Right kidney (tissue), 1 donor: Measurements from ENCODE around the gene ITPR2.
"Not testable (repeated sequence)": the region's sequence is repeated elsewhere in the genome, so short reads cannot be mapped to it uniquely, and the experiment has no call there.

Experiments used
- DNase-seq: peaks from one replicate; pipeline ENCODE4 v3.0.0-alpha.2; 2016

Gene ITPR2

DNA sequence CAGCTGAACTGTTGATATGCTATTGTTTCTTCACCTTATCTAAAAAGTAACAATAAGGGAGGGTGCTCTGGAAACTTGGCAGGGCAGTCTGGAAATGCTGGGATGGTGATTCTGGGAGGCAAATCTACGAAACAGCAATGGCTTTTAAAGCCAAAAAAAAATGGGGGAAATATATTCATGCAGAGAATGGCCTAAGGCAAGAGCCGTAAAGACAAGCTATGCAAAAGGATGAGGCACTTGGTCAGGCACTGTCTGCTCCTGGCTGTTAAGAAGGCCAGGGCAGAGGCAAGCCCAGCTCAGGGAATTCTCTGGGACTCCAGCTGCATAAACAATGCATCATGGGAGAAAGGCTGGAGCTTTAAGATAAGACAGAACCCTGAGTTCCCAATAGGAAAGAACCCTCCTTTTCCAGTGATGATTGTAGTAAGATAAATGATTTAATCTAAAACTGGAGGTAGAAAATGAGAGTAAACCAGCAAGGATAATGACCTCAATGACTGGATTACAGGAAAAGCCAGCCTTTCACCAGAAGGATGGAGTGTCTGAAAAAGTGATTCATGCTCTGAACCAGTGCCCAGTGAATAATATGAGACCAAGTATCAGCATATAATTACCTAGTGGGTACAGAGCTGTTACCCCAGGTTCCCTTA lies 46.0 kb downstream of the ITPR2 start:
- no peak for DNase-seq

DNA sequence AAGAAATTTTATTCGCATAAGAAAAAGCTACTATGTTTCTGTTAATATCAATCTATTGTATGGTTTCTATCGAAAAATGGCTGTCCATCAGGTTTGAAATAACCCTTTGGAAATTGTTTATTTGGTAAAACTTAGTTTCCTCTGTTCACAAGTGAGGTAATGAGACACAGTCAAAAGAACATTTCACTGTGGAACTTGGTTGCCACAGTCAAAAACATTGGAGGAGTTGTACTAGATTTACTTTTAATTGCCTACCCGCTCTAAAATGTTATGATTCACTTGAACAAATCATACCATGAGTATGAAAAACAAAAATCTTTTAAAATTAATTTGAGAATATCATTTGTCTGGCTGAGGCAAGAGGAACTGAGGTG lies 46.5 kb downstream of the ITPR2 start:
- no peak for DNase-seq

DNA sequence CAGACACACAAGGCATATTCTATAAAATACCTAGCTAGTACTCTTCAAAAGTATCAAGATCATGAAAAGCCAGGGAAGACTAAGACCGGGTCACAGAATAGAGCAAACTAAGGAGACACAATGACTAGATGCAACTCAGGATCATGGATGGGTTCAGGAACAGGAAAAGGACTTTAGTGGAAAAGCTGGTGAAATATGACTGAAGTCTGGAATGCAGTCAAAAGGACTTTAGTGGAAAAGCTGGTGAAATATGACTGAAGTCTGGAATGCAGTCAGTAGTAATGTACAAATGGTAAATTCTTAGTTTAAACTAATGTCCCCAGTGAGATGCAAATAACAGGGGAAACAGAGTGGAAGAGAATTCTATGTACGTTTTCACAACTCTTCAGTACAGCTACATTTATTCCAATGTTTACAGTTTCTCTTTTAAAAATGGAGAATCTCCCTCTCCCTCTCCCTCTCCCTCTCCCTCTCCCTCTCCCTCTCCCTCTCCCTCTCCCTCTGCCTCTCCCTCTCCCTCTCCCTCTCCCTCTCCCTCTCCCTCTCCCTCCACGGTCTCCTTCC lies 49.1 kb downstream of the ITPR2 start:
- not testable (repeated sequence) for DNase-seq

DNA sequence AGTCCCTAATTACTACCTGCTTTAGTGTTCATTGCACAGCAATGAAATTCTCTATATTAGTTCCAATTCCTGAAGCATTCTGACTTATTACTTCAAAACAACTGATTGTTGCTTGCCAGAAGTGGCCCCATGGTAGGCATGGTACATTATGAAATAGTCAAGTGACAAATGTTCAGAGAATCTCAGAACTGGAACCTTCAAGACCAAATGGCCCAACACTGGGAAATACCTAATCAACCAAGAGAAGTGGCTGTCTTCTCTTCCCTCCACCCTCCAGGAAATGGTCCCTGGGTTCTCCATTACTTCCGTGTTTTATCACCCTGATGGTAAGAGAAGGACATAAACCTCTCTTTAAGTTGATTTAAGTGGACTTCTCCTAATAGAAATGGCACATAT lies 49.9 kb downstream of the ITPR2 start:
- no peak for DNase-seq

DNA sequence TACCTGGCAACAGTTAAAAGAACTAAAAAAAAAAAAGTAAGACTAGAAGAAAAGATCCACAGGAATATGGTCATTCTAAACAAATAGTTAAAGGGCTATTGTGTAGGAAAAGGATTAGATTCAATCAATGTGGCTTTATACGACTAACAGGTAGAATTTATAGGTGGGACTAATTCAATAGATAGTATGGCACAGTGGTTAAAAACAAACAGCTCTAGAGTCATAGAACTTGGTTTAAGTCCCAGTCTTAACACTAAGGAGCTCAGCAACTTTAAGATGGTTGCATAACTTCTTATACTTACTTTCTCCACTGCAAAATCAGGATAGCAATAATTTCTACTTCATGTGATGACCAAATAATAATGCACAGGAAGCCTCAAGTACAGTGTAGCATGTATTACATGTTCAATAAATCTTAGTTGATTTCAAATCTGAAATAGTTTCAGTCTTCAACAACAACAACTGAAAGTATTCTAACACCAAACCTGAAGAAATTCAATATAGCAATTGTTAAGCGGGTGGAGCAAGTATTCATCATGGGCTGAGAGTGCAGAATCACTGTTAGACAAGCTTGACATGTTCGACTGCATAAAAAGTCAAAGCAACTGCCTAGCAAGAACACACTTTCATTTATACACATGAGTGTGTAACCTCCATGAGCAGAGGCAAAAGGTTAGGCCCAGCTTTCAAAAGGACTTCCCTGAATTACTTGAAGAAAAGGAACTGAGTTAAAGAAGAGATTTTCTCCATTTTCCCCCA lies 50.4 kb downstream of the ITPR2 start:
- no peak for DNase-seq

DNA sequence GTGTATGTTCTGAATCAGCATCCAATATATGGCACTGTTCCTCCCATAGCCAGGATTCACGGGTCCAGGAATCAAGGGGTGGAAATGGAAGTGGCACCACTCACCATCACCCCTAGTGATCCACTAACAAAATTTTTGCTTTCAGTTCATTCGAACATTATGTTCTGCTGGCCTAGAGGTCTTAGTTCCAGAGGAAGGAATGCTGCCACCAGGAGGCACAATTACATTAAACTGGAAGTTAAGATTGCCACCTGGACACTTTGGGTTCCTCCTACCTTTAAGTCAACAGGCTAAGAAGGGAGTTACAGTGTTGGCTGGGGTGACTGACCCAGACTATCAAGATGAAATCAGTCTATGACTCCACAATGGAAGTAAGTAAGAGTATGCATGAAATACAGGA lies 52.3 kb downstream of the ITPR2 start:
- DNase-seq, result not testable (repeated sequence)

DNA sequence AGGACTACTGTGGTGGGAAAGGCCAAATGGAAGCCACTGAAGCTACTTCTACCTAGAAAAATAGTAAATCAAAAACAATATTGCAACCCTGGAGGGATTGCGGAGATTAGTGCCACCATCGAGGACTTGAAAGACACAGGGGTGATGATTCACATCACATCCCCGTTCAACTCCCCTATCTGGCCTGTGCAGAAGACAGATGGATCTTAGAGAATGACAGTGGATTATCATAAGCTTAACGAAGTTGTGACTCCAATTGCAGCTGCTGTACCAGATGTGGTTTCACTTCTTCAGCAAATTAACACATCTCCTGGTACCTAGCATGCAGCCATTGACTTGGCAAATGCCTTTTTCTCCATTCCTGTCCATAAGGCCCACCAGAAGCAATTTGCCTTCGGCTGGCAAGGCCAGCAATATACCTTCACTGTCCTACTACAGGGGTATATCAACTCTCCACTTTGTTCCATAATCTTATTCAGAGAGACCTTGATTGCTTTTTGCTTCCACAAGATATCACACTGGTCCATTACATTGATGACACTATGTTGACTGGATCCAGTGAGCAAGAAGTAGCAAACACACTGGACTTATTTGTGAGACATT lies 54.7 kb downstream of the ITPR2 start:
- DNase-seq, result not testable (repeated sequence)

DNA sequence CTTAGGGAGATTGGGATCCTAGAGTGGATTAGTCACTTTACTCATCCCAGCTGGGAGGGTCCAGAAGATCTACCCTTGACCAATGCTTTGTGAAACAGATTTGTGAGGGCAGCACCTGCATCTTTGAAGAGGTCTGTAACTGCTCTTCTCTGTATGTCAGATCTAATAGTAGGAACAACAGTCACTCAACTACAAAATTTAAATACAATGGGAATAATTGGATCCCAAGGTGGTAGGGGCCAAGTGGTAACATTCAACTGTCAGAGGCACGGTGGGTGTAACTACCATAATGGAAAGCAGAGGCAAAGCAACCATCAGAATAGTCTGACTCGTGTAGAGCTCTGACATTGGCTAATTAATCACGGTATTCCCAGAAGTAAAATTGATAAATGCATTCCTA lies 55.8 kb downstream of the ITPR2 start:
- DNase-seq, result no peak

DNA sequence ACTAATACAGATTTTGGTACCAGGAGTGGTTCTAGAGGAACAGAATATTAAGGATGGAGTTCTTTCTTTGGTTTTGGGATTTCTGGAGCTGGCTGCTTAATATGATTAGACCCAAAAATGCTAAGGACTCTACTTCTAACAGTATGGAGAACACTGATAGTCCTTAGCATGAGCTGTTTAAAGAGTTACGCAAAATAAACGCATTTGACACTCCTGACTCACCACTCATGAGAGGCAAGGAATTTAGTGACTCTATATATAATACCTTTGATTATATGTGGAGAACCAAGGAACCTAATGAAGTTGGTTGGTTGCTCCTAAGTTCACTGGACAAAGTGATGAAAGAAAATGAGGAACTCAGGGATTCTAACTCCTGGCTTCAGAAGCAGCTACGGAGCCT lies 57.0 kb downstream of the ITPR2 start:
- DNase-seq, result not testable (repeated sequence)

DNA sequence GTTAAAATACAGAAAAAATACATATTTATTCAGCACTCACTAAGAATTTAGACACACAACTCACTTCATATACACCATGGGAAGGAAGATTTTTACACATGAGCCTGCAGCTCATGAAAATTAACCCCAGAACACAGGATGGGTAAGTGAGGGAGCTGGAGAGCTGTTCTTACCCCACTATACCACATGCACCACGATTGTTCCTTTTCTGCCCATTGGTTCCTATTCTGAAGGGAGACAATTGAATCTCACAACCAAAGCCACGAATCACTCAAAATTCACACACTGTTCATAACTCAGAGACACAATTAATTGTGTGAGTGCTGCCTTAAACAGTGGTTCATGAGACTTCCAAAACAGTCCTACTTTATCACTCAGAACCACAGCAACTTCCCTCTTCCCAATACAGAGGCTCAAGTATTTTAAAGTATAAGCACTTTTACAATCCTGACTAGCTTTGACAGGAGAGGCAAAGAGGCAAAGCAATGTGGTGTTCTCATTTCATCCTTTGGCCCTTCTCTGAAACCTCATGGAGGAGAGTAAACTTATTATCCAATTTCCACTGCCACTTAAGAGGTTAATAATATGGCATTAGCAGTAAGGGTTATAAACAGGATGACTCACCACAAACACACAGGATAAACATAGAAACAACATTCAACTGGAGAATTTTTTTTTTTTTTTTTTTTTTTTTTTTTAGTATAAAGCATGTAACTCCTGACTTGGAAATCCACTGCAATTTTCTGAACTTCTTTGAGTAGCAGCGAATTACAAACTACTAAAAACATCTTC lies 59.5 kb downstream of the ITPR2 start:
- DNase-seq, result no peak

DNA sequence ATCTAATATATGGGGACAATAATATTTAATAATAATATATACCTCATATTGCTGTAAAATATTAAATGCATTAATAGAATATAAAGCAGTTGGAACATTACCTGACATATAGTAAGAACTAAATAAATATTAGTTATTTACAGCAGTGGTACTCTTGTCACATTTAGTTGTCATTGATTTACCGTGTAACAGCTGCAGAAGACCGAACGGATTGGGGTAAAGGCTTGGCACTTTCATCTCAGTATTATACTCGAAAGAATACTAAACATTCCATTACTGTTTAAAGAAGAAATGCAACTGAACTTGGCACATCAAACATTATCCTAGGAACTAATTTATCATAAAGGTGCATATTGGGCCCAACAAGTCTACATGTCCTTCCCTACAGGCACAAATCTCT lies 61.1 kb downstream of the ITPR2 start:
- DNase-seq, result no peak

DNA sequence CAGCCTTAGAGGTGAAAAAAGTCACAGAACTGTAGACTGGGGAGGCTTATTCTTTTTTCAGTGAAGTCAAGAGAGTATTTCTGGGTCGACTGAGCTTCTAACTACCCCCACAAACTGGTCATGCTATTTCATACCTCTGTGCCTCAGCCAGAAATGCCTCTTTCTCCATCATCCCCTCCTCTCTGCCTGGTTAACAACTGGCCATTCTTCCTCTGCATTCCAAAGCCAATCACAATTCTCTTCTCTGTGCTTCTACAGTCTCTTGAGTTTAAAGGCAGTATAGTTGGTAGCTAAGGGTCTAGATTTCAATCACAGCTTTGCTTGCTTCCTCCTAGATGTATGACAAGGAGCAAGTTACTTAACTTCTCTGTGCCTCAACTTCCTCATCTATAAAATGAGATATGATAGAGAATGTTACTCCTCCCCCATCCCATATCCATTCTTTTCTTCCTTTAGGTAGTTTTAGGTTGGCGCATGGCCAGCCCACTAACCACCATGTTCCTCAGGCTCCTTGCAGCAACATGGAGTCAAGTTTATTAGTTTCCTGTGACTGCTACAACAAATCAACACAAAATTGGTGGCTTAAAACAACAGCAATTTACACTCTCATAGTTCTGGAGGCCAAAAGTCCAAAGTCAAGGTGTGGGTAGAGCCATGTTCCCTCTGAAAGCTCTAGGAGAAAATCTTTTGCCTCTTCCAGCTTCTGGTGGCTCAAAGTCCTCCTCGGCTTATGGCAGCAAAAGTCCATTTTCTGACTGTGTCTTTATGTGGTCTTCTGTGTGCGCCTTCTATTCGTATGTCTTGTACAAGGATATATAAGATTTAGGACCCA lies 62.5 kb downstream of the ITPR2 start:
- DNase-seq, result no peak

DNA sequence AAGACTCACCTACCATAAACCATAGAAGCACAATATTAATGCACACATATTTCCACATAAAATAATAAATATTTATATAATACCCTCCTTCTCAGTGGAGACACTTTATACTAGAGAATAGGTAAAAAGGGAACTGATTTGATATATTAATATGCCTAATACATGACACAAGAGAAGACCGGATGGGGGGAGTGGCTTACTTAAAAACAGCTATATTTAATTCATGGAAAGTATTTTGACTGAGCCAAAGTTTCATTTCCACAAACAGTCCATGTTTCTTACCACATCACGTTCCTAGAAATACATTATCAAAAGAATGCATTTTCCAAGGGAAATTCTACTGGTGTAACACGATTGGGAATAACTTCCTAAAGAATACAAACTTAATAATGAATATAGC lies 63.4 kb downstream of the ITPR2 start:
- DNase-seq, result no peak

DNA sequence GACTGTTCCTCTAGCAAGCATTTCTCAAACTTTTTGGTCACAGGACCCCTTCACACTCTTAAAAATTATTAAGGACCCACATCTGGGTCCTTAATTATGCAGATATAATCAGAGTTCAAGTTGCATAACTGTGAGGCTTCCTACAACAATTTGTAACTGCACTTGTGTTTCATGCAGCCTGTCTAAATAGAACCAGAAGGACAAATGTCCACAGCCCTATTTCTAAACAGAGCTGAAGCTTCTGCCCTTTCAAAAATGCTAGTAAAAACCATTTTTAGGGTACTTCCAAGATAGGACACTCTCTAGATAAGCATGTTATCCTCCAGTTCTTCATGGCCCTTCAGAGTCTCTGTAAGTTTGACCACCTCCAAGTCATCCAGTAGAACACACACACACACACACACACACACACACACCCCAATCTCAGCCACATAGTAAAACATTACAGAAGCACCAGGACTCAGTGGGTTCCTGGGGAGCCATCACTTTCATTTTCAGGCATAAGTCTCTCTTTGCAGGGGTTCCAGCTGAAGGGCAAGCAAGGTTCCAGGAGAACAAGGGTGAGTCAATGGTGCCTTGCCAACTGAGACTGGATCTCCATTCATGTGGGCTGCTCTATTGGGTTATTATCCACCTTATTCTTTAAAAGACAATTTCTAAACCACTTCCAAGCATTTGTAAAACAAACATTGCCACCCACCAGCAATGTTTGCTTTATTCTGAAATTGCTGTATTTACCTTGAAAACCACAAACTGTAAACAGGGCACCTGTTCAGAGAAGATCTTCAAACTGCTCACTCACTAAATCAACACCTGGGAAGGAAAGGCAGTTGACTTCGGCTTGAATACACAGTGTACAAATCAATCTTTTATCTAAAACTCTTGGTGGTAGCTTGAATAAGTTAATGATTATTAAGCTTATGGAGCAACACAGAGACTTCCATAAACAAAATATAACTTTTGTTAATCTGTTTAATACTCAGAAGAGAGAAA lies 64.1 kb downstream of the ITPR2 start:
- no peak for DNase-seq

DNA sequence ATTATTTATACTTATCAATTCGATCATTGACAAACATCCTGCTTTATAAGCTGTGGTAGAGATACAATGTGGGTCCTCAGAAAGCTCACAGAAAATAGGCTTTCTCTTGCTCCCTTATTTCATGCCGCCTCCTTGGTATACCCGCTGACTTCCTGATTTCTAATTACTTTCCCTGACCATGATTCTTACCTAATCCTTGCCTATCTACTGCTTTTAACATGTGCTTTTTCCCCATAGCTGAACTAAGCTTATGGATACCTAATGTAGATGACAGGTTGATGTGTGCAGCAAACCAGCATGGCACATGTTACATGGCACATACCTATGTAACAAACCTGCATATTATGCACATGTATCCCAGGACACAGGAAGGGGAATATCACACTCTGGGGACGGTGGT lies 65.1 kb downstream of the ITPR2 start:
- DNase-seq, result no peak

DNA sequence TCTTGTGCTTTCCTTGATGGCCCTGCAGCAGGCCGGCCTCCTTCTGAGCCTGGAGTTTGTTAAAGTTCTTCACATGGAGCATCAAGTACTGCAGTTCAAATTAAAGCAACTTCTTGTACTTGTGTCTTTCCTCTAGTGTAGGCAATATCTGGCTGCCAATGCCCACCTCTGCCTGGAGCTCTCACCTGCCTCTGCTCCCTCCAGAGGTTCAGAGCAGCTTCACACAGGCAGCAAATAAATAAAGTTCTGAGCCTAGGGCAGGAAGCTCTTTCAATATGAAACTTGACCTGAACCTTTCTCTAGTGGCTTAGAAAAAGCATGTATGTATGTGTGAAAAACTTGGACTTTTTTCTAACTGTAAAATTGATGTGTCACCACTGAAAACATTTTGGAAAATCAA lies 65.9 kb downstream of the ITPR2 start:
- no peak for DNase-seq

DNA sequence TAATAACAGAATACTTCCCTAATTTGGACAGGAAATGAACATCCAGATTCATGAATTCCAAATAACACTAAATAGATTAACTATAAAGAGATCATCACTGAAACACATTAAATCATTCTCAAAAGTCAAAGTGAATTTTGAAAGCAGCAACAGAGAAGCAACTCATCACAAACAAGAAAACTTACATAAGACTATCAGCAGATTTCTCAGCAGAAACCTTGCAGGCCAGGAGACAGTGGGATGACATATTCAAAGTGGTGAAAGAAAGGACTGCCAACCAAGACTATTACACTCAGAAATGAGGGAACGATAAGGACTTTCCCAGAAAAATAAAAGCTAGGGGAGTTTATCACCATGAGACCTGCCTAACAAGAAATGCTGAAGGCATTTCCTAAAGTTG lies 70.8 kb downstream of the ITPR2 start:
- no peak for DNase-seq

DNA sequence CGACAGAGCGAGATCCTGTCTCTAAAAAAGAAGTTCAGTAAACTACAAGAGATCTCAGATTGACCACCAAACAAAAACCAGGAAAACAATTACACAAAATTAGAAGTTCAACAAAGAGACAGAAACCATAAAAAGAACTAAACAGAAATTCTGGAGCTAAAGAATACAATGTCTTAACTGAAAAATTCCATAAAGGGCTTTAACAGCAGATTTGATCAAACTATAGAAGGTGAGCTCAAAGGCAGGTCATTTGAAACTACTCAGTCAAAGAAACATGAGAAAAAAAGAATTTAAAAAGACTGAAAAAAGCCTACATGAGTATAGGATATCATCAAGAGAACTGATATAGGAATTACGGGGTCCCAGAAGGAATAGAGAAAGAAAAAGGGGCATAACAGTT lies 71.2 kb downstream of the ITPR2 start:
- no peak for DNase-seq

DNA sequence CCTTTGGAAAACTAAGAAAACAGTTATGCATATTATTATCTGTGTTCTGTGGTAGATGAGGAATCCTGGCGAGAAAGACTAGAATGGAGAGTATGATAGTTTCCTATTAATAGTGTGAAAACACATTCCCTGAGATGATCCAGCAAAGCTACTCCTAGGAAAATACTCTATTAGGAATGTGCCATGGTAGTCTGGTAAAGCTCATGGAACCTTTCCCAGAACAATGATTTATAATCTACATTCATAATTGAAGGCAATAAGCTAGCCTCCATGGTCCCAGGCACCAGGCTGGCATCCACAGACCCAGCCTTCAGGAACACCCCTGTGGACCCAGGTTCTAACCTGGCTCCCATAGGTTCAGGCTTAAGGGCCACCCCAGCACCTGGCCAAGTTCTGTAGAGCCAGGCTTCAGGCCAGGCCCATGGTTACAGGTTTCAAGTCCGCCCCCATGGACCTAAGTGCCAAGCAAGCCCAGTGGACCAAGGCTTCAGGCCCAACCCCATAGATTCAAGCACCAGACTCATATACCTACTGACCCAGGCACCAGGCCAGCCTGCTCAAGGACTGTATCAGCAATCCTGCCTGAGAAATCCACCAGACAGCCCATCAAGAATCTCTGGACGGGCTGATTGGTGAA lies 72.2 kb downstream of the ITPR2 start:
- no peak for DNase-seq

DNA sequence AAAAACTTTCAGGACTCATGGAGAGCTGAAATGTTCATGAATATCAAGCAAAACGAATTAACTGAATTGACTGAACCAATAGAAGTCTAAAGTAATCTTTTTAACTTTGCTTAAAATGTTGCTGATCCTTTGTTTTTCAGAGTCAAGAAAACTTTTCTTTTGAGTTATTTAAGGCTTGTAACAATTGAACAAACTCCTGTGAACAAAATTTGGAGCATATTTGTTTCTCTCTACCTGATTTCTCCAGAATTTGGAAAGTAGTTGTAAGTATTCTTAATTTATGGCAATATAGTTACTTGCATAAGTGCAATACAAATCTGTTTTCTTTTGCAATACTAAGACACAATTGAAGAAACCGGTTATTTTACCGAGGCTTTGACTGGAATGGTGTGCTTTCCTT lies 77.6 kb downstream of the ITPR2 start:
- not testable (repeated sequence) for DNase-seq
